Fibroblast of lung (primary cell): ENCODE results near the gene RTKN. TPM values are rescaled to one million over a fixed set of nuclear protein-coding genes. Genes with fewer than 3 reads are reported as not detected.

Source experiments
- DNase-seq, 2 donors: peaks; one replicate each; pipeline versions ENCODE4 v3.0.0 to v3.0.0-alpha.2; 2010; ENCODE audit warnings: low read depth in 2 of 2
- H2AFZ ChIP-seq: 2 replicates; pipeline ENCODE4 v1.5.1; 2012; ENCODE audit warnings: low read length, control low read depth, inconsistent platforms
- H3K27ac ChIP-seq: 2 replicates; pipeline ENCODE4 v1.5.1; 2011; ENCODE audit warnings: low read length, control low read depth; ENCODE audit not compliant: insufficient read depth
- H3K27me3 ChIP-seq: 2 replicates; pipeline ENCODE4 v1.5.1; 2011; ENCODE audit warnings: mild to moderate bottlenecking, low read length; ENCODE audit not compliant: control insufficient read depth, insufficient read depth
- H3K36me3 ChIP-seq: 2 replicates; pipeline ENCODE4 v1.5.1; 2011; ENCODE audit warnings: low read length; ENCODE audit not compliant: control insufficient read depth, insufficient read depth
- H3K4me1 ChIP-seq: 2 replicates; pipeline ENCODE4 v1.5.1; 2011; ENCODE audit warnings: low read length; ENCODE audit not compliant: control insufficient read depth, insufficient read depth; ENCODE audit errors: extremely low read depth
- H3K4me2 ChIP-seq: 2 replicates; pipeline ENCODE4 v1.5.1; 2011; ENCODE audit warnings: low read length, control low read depth; ENCODE audit not compliant: insufficient read depth; ENCODE audit errors: extremely low read depth
- H3K4me3 ChIP-seq, 4 experiments: fragments of 200-600 bp in 1 of 4; sonication (generic) in 1 of 4; replicated peaks in 1 of 4; 2 replicates each; pipeline ENCODE4 v1.5.1; 2011 to 2016; ENCODE audit warnings: low read length in 4 of 4, low read depth in 3 of 4, mild to moderate bottlenecking in 3 of 4, control low read depth in 2 of 4, inconsistent platforms in 1 of 4, mixed read lengths in 1 of 4; ENCODE audit not compliant: insufficient read depth in 1 of 4; ENCODE audit errors: control extremely low read depth in 1 of 4
- H3K79me2 ChIP-seq: 2 replicates; pipeline ENCODE4 v1.5.1; 2012; ENCODE audit warnings: mild to moderate bottlenecking, low read length, inconsistent platforms; ENCODE audit not compliant: control insufficient read depth, insufficient read depth
- H3K9ac ChIP-seq: 2 replicates; pipeline ENCODE4 v1.5.1; 2011; ENCODE audit warnings: mild to moderate bottlenecking, low read length, control low read depth; ENCODE audit not compliant: insufficient read depth
- H3K9me3 ChIP-seq: 2 replicates; pipeline ENCODE4 v1.5.1; 2012; ENCODE audit warnings: low read depth, low read length; ENCODE audit not compliant: control insufficient read depth, insufficient read depth
- H4K20me1 ChIP-seq: 2 replicates; pipeline ENCODE4 v1.5.1; 2011; ENCODE audit warnings: low read length; ENCODE audit not compliant: control insufficient read depth, insufficient read depth; ENCODE audit errors: extremely low read depth
- EZH2 ChIP-seq: IDR thresholded peaks from 2 replicates; pipeline ENCODE4 v1.5.1; 2012; ENCODE audit warnings: low read length, control low read depth, mild to moderate bottlenecking; ENCODE audit errors: missing control alignments
- polyA plus RNA-seq, 2 donors: library from polyadenylated mRNA; depleted of rRNA in 1 of 2; stranded (reverse) in 1 of 2; unstranded in 1 of 2; fragments of >200 nt; gene quantifications; 2 replicates each; pipeline ENCODE4 v1.2.1, GENCODE V29; 2011 to 2012; ENCODE audit warnings: missing spikeins in 1 of 2
- total RNA-seq: library from RNA; depleted of rRNA; stranded (reverse); fragments of >200 nt; gene quantifications from 2 replicates; pipeline ENCODE4 v1.2.1, GENCODE V29; 2014
- TF ChIP-seq, protein P1 (sequence below), 2 donors: IDR thresholded peaks in 1 of 2; conservative IDR thresholded peaks in 1 of 2; 1 replicate in 1 of 2; 2 replicates in 1 of 2; pipeline ENCODE4 v1.5.1; 2011 to 2012; ENCODE audit warnings: low read length in 2 of 2, control low read depth in 1 of 2, inconsistent platforms in 1 of 2, low read depth in 1 of 2, mild to moderate bottlenecking in 1 of 2

Gene RTKN
- total and polyA plus RNA-seq, 2 donors (not counting 1 experiment from before 2014, with no cell fraction given), result 8.3 to 16.0 TPM

DNA sequence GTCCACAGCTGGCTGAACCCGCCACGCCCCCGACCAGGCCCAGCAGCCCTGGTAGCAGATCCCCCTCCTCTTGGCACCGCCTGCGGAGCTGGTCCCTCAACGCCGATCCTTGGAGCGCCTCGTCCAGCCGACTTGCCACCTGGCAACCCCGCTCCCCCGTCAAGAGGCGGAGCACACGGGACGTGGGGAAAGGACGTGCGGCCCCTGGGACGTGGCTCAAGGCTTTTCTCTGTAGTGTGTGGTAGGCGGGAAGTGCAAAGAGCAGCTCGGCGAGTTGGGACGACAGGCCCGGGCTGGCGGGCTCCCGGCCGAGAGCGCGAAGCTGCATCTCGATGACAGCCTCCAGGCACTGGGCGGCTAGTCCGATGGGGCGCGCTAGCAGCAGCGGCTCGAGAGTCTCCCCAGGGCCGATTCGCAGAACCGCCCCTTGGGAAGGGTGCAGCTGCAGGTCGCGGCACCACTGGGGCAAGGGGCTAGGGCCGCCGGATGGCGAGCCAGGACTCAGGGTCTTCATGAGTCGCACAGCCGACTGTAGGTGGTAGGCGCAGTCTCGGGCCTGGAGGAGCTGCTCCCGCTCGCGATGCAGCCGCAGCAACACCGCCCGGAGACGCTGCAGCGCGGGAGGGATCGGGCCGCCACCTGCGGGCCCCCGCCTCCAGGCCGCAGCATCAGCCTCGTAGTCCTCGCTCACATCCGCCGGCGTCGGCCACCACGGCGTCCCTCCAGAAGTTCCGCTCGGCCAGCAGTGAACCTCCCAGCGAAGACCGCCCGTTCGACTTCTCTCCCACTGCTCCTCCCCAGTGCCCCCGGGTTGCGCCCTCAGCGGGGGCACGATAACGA is 40.4 kb upstream of the RTKN start:
- peak in 1 of 2 donors; percentile 36 for DNase-seq
- no peaks in the 10 kb centered on the region for H4K20me1 ChIP-seq
- H3K79me2 ChIP-seq, result peaks cover 24% of the 10 kb centered on the region
- H3K4me2 ChIP-seq, result peak overlapping the region; percentile 92
- H3K9ac ChIP-seq, result peak overlapping the region; percentile 74
- no peak for TF ChIP-seq EZH2
- TF ChIP-seq, protein P1, sequence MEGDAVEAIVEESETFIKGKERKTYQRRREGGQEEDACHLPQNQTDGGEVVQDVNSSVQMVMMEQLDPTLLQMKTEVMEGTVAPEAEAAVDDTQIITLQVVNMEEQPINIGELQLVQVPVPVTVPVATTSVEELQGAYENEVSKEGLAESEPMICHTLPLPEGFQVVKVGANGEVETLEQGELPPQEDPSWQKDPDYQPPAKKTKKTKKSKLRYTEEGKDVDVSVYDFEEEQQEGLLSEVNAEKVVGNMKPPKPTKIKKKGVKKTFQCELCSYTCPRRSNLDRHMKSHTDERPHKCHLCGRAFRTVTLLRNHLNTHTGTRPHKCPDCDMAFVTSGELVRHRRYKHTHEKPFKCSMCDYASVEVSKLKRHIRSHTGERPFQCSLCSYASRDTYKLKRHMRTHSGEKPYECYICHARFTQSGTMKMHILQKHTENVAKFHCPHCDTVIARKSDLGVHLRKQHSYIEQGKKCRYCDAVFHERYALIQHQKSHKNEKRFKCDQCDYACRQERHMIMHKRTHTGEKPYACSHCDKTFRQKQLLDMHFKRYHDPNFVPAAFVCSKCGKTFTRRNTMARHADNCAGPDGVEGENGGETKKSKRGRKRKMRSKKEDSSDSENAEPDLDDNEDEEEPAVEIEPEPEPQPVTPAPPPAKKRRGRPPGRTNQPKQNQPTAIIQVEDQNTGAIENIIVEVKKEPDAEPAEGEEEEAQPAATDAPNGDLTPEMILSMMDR (conservative IDR thresholded peaks at IDR 0.05 in 1 of 2, IDR thresholded peaks at IDR 0.05 in 1 of 2; ENCODE audit: low read depth in 1 of 2, low read length in 2 of 2), result no peak
- peak overlapping the region; percentile 85 for H3K27ac ChIP-seq
- no peaks in the 10 kb centered on the region for H3K27me3 ChIP-seq
- peak overlapping the region; percentile 74 to 99 (median 86) for H3K4me3 ChIP-seq
- H3K36me3 ChIP-seq, result peaks cover 8% of the 10 kb centered on the region
- peaks cover 8% of the 10 kb centered on the region for H3K4me1 ChIP-seq
- H2AFZ ChIP-seq, result peak overlapping the region; percentile 94
- H3K9me3 ChIP-seq, result no peaks in the 10 kb centered on the region

DNA sequence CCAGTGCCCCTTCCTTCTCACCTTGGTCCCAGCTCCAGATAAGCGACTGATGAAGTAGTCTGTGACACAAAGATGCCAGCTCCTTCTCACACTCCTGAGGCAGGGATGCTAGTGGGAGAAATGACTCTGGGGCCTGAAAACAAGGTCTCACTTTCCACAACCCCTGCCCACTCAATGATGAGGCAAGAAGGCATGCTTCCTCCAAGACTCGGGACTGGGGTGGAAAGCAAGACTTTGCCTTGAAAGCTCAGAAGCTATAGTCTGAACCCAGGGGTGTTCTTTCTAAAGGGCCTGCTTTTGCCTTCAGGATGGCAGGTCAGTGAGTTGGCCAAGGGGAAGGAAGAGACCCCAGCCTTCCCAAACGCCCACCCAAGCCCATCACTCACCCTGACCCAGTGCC is 39.7 kb upstream of the RTKN start:
- H3K9ac ChIP-seq, result no peak overlapping the region
- H3K9me3 ChIP-seq, result no peaks in the 10 kb centered on the region
- TF ChIP-seq, protein P1 (conservative IDR thresholded peaks at IDR 0.05 in 1 of 2, IDR thresholded peaks at IDR 0.05 in 1 of 2; ENCODE audit: low read depth in 1 of 2, low read length in 2 of 2), result no peak
- TF ChIP-seq EZH2, result no peak
- no peak overlapping the region for H2AFZ ChIP-seq
- H3K36me3 ChIP-seq, result peaks cover 6% of the 10 kb centered on the region
- peak overlapping the region; percentile 85 for H3K27ac ChIP-seq
- peaks cover 24% of the 10 kb centered on the region for H3K79me2 ChIP-seq
- peaks cover 8% of the 10 kb centered on the region for H3K4me1 ChIP-seq
- H3K27me3 ChIP-seq, result no peaks in the 10 kb centered on the region
- H3K4me2 ChIP-seq, result peak overlapping the region; percentile 92
- no peaks in the 10 kb centered on the region for H4K20me1 ChIP-seq
- H3K4me3 ChIP-seq, result peak overlapping the region; percentile 74 to 99 (median 86)
- DNase-seq, result peak in 1 of 2 donors; percentile 11

- Histone ChIP-seq H3K27me3 (no peaks in the 10 kb centered on the region), H2AFZ (no peak overlapping the region), H3K4me1 (peaks cover 2% of the 10 kb centered on the region), H3K79me2 (no peaks in the 10 kb centered on the region), H3K4me3 (no peak overlapping the region), H3K9ac (no peak overlapping the region), H4K20me1 (no peaks in the 10 kb centered on the region), H3K27ac (no peak overlapping the region), H3K4me2 (no peak overlapping the region), H3K9me3 (no peaks in the 10 kb centered on the region), H3K36me3 (peaks cover 11% of the 10 kb centered on the region)
- DNase-seq, result no peak
- TF ChIP-seq, protein P1 (conservative IDR thresholded peaks at IDR 0.05 in 1 of 2, IDR thresholded peaks at IDR 0.05 in 1 of 2; ENCODE audit: low read depth in 1 of 2, low read length in 2 of 2), result peak; percentile 7 to 41
- no peak for TF ChIP-seq EZH2
Measured at GRCh38 chr2:74474899-74475298, 33.2 kb upstream of the RTKN start.
